AG08396 (cell line): ENCODE results near the gene TAF1A.
"Not testable (repeated sequence)": the region's sequence is repeated elsewhere in the genome, so short reads cannot be mapped to it uniquely, and the experiment has no call there.

Experiments
- DNase-seq: peaks from one replicate; pipeline ENCODE4 v3.0.0; 2012; ENCODE audit warnings: low spot score, mixed read lengths

The TAF1A gene

GRCh38 chr1:222589462-222590302, at the start of gene TAF1A:
TAF1A (minus strand) TSS chr1:222589933.
- DNase-seq, result peak; percentile 85

- peak; percentile 61 for DNase-seq
These were observed 44.7 kb upstream of the TAF1A start for GRCh38 chr1:222634180-222635013.

- DNase-seq, result no peak
These were observed 43.0 kb upstream of the TAF1A start for GRCh38 chr1:222632749-222633148.

GRCh38 chr1:222631611-222632208, 42.0 kb upstream of the TAF1A start:
- DNase-seq, result no peak

GRCh38 chr1:222629921-222630535, 40.3 kb upstream of the TAF1A start:
- no peak for DNase-seq

- peak; percentile 24 for DNase-seq
These were observed 37.5 kb upstream of the TAF1A start for GRCh38 chr1:222627232-222627631.

GRCh38 chr1:222624214-222624613, 34.5 kb upstream of the TAF1A start:
- no peak for DNase-seq

- no peak for DNase-seq
These were observed 33.7 kb upstream of the TAF1A start for GRCh38 chr1:222623458-222623857.

GRCh38 chr1:222622765-222623164, 33.0 kb upstream of the TAF1A start:
- no peak for DNase-seq

GRCh38 chr1:222620566-222620965, 30.8 kb upstream of the TAF1A start:
- no peak for DNase-seq

- DNase-seq, result peak; percentile 29
These were observed 29.3 kb upstream of the TAF1A start for GRCh38 chr1:222618880-222619596.

GRCh38 chr1:222618001-222618879, 28.5 kb upstream of the TAF1A start, which contains the start of gene MIA3:
MIA3 (plus strand) TSS chr1:222618097; CDS start chr1:222618111, 14 bp downstream.
- DNase-seq, result peak; percentile 95

- peak; percentile 90 for DNase-seq
These were observed 27.7 kb upstream of the TAF1A start for GRCh38 chr1:222617367-222617951.

- peak; percentile 74 for DNase-seq
These were observed 26.8 kb upstream of the TAF1A start for GRCh38 chr1:222616525-222616924.

GRCh38 chr1:222613627-222614026, 23.9 kb upstream of the TAF1A start:
- no peak for DNase-seq

GRCh38 chr1:222610728-222611127, 21.0 kb upstream of the TAF1A start:
- no peak for DNase-seq

- not testable (repeated sequence) for DNase-seq
These were observed 19.4 kb upstream of the TAF1A start for GRCh38 chr1:222609111-222609510.

- no peak for DNase-seq
These were observed 17.0 kb upstream of the TAF1A start for GRCh38 chr1:222606757-222607156.

- DNase-seq, result no peak
These were observed 11.5 kb upstream of the TAF1A start for GRCh38 chr1:222601257-222601656.

GRCh38 chr1:222600281-222600680, 10.5 kb upstream of the TAF1A start:
- DNase-seq, result no peak
